Activated gamma-delta T cell treated with Interleukin-2 at 50 U/mL for 16 hours (primary cell): ENCODE results near the gene VAV1.
"Not testable (repeated sequence)": the region's sequence is repeated elsewhere in the genome, so short reads cannot be mapped to it uniquely, and the experiment has no call there.

Experiments used
- DNase-seq: peaks from one replicate; pipeline ENCODE4 v3.0.0-alpha.2; 2020

Gene VAV1

DNA sequence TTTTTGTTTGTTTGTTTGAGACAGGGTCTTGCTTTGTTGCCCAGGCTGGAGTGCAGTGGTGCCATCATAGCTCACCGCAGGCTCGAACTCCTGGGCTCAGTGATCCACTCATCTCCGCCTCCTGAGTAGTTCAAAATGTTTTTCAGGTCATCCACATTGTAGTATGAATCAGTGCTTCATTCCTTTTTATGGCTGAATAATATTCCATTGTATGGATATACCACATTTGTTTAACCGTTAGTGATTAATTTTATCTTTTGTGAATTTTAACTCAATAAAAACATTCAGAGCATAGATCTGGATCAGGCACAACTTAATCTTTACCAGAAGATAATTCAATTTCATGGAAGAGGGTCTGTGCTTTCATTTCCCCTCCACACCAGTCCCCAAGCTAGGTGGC is 47.7 kb downstream of the VAV1 start:
- DNase-seq, result no peak

DNA sequence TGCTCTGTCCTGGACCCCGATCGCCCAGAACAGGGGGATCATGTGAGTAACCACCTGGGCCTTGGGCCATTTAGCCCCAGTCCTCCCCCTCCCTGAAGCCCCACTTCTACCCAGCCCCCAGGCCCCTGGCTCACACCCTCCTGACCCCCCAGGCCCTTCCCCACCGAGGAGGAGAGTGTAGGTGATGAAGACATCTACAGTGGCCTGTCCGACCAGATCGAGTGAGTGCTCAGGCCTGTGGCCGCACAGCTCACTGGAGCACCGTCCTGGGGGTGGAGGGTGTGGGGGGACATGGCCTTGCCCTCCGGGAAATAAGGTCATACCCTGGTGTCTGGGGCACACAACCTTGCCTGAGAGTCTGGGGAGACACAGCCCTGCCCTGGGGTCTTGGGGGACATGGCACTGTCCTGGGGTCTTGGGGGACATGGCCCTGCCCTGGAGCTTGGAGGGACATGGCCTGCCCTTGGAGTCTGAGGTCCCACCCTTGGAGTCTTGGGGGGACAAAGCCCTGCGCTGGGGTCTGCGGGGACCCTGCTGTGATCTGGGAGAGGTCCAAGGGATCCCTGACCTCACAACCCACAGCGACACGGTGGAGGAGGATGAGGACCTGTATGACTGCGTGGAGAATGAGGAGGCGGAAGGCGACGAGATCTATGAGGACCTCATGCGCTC is 49.3 kb downstream of the VAV1 start:
- DNase-seq, result no peak

- DNase-seq, result no peak
Measured at GRCh38 chr19:6822311-6822670, 49.8 kb downstream of the VAV1 start.

- DNase-seq, result no peak
Measured at GRCh38 chr19:6825076-6825774, 52.7 kb downstream of the VAV1 start.

GRCh38 chr19:6826281-6826920 is 53.9 kb downstream of the VAV1 start:
- DNase-seq, result no peak

DNA sequence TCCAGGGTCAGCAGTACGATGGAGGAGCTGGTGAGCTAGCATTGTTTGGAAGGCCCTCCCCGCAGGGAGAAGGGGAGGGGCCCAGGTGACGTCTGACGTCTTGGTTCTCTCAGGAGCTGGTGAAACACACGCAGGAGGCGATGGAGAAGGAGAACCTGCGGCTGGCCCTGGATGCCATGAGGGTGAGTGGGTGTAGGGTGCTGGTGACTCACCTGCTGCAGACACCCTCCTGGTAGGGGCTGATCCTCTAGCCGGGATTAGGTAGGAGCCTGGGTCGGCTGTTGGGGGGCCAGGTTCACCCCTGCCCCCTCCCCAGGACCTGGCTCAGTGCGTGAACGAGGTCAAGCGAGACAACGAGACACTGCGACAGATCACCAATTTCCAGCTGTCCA is 55.8 kb downstream of the VAV1 start:
- DNase-seq, result no peak

- DNase-seq, result no peak
Measured at GRCh38 chr19:6828698-6829633, 56.5 kb downstream of the VAV1 start.

GRCh38 chr19:6829829-6830228 is 57.3 kb downstream of the VAV1 start:
- DNase-seq, result not testable (repeated sequence)

DNA sequence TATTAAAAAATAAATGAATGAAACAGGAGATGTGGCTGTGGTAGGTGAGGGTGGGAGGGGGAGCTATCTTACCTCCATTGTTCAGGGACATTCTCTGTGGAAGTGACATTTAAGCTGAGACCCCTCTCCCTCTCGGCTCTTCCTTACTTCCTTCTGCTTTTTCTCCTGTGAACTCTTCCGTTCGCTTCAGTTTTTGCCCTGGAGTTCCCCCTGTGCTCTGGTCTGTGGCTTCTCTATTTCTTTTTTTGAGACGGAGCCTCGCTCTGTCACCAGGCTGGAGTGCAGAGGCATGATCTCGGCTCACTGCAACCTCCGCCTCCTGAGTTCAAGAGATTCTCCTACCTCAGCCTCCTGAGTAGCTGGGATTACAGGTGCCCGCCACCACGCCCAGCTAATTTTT is 58.6 kb downstream of the VAV1 start:
- DNase-seq, result not testable (repeated sequence)

- no peak for DNase-seq
Measured at GRCh38 chr19:6832412-6832811, 59.9 kb downstream of the VAV1 start.

- DNase-seq, result no peak
Measured at GRCh38 chr19:6833166-6833790, 60.8 kb downstream of the VAV1 start.

GRCh38 chr19:6834433-6834832 is 61.9 kb downstream of the VAV1 start:
- no peak for DNase-seq

DNA sequence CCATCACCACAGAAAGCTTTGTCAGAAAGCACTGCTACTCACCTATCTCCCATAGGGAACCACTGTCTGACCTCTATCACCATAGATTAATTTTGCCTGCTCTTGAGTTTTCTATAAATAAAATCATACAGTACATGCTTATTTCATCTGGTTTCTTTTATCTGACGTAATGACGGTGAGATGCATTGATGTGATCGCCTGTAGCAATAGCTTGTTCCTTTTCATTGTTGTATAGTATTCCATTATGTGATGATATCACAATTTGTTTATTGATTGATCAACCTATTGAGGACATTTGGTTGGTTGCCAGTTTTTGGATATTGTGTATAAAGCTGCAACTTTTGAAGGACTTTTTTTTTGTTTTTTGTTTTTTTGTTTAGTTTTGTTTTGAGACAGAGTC is 63.0 kb downstream of the VAV1 start:
- no peak for DNase-seq

- no peak for DNase-seq
Measured at GRCh38 chr19:6837525-6837924, 65.0 kb downstream of the VAV1 start.

GRCh38 chr19:6838062-6838655 is 65.7 kb downstream of the VAV1 start:
- no peak for DNase-seq

DNA sequence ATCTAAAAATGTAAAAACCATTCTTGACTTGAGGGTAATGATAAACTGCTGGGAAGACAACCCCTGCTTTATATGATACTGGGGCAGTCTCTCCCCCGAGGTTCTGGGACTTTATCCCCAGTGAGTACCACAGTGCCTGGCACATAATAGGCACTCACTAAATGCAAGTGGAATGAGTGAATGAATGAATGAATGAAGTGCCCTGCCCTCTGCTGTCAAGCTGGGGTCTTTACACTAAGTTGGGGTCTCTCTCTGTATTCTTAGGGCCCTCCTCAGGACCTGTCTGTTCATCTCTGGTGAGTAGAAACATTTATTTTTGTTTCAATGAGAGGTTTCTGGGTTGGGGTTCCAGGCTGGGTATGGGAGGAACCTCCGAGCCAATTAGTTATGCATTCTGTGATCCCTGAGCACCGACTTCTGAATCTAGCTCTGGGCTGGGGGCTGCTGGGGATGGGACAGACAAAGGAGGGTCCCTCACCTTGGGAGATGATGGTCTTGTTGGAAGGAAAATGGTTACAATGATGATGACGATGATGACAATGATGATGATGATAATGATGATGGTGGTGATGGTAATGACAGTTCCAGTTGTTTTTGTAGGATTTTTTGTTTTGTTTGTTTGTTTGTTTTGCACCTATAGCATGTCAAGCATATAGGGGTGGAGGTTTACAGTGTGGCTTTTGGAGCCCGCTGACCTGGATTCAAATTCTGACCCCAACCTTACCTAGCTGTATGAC is 70.5 kb downstream of the VAV1 start:
- DNase-seq, result no peak

GRCh38 chr19:6847828-6848200 is 75.3 kb downstream of the VAV1 start:
- no peak for DNase-seq

DNA sequence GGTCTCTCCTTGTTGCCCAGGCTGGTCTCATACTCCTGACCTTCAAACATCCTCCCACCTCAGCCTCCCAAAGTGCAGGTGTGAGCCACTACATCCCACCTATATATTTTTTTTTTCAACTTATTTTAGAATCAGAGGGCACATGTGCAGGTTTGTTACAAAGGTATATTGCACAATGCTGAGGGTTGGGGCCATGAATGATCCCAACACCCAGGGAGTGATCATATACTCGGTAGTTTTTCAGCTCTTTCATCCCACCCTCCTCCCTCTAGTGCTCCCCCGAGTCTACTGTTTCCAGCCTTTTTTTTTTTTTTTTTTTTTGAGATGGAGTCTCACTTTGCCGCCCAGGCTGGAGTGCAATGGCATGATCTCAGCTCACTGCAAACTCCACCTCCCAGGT is 76.5 kb downstream of the VAV1 start:
- DNase-seq, result no peak

DNA sequence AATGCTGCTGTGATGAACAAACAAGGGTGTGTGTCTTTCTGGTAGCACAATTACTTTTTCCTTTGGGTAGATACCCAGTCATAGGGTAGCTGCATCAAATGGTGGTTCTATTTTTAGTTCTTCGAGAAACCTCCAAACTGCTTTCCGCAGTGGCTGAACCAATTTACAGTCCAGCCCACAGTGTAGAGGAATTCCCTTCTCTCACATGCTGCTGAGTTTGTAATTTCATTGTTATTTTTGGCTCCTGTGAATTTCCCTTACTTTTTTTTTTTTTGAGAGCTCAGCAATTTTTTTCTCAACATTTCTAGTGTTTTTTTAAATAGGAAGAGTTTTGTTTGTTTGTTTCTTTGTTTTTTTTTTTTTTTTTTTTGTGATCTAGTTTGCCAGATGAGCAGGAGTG is 77.4 kb downstream of the VAV1 start:
- no peak for DNase-seq

DNA sequence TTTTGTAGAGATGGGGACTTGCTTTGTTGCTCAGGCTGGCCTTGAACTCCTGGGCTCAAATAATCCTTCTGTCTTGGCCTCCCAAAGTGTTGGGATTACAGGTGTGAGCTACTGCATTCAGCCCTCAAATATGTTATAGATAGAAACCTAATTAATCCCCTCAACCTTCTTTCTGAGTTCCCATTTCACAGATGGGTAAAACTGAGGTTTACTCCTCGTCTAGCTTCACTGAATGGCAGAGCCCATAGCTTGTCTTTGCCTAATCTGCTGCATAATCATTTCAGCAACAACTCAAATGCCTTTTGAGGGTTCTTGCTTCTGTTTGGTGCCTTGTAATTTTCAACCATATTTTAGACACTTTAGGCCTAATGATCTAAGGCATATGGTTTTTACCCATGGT is 78.9 kb downstream of the VAV1 start:
- no peak for DNase-seq

- no peak for DNase-seq
Measured at GRCh38 chr19:6852001-6852400, 79.5 kb downstream of the VAV1 start.

- no peak for DNase-seq
Measured at GRCh38 chr19:6853868-6854267, 81.4 kb downstream of the VAV1 start.
